GM12801 (cell line): ENCODE measurements around the gene CACNA1F.

Experiments
- CTCF ChIP-seq: IDR thresholded peaks from one replicate; pipeline ENCODE4 v1.5.1; 2011; ENCODE audit warnings: control low read depth; ENCODE audit not compliant: insufficient read length; ENCODE audit errors: extremely low read depth

CACNA1F gene

GRCh38 chrX:49263631-49264030 is 30.5 kb upstream of the CACNA1F start:
- no peak for TF ChIP-seq CTCF

- no peak for TF ChIP-seq CTCF
Observed at GRCh38 chrX:49262603-49263002, 29.5 kb upstream of the CACNA1F start.

- TF ChIP-seq CTCF = no peak
Observed at GRCh38 chrX:49260221-49260985, 27.3 kb upstream of the CACNA1F start.

GRCh38 chrX:49258749-49259124 is 25.6 kb upstream of the CACNA1F start:
- TF ChIP-seq CTCF = no peak

GRCh38 chrX:49257846-49258748 is 25.0 kb upstream of the CACNA1F start:
- no peak for TF ChIP-seq CTCF

GRCh38 chrX:49257074-49257790 is 24.1 kb upstream of the CACNA1F start:
- TF ChIP-seq CTCF = no peak
